ENCODE data around the gene PTGFRN.

Gene PTGFRN

DNA sequence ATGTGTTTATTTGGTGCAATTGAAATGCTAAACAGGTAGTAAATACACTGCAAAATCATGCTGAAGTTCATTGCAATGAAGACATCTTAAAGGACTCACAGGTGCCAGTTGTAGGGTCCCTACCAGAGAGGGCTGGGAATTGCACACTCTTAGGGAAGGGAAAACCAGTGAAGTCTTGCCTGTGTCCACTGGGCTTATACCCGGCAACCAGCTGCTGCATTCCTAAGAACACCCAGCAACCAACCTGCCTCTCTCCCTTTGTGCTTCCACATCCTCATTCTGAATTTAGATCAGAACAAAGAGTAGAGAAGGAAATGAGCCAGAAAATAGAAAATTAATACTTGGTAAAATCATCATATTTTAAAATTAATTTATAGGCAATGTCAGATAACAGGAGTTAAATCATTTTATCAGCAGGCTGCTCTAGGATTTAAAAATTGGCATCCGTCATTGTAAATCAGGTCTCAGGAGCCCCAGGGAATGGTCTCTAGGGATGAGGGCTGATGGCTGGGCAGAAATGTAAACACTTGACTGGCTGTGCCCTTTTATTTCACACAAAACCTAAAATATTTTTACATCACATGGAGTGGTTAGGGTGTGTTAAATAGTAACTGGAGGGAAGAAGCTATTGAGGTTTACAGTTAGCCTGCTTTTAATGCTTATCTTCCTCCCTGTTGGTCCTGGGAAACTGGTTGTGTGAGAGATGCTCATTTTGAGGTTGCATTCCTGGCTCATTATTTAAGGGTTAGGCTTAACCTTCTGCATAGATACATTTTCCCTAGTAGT, 31.3 kb downstream of the PTGFRN start:
- in situ Hi-C loops (cut with MboI; ENCODE audit: low sequenced_read_pairs) = no loop called here

DNA sequence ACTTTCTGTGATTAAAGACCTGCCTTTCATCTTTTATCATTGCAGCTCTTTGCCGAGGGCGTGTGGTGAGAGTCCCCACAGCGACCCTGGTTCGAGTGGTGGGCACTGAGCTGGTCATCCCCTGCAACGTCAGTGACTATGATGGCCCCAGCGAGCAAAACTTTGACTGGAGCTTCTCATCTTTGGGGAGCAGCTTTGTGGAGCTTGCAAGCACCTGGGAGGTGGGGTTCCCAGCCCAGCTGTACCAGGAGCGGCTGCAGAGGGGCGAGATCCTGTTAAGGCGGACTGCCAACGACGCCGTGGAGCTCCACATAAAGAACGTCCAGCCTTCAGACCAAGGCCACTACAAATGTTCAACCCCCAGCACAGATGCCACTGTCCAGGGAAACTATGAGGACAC, 32.0 kb downstream of the PTGFRN start:
- in situ Hi-C loops (cut with MboI; ENCODE audit: low sequenced_read_pairs) = no loop called here

DNA sequence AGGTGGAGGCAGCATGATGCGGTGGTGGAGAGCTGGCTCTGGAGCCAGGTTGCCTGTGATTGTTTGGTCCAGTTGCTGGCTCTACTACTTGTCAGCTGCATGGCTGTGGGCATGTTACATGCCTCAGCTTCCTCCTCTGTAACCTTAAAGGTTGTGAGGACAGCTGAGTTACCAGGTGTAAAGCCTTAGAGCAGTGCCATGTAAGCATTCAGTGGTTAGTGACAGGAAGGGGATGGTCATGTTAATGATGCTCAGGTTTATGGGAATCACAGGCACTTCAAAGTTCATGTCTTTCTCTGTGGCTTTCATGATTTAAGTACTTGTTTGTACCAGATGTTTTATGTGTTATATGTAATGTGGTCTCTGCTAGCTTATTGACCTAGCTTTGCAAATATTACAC, 32.6 kb downstream of the PTGFRN start:
- in situ Hi-C loops (cut with MboI; ENCODE audit: low sequenced_read_pairs) = no loop called here

DNA sequence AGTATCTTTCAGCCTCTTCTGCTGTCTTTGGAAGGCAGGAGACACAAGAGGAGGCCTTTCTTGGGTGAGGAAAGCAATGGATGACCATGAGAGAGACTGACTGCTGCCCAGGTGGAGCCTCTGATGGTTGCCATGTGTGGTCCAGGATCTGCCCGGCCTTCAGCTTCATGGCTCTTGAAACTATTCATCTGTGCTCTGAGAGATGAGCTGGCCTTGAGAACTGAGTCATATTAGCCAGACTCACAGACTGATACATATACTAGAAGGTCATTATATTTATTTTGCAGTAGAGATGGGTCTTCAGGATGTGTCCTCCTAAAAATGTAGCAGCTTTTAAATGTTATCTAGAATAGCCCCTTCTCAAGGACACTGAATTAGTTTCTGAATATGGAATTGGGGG, 33.7 kb downstream of the PTGFRN start:
- in situ Hi-C loops (cut with MboI; ENCODE audit: low sequenced_read_pairs) = no loop called here

DNA sequence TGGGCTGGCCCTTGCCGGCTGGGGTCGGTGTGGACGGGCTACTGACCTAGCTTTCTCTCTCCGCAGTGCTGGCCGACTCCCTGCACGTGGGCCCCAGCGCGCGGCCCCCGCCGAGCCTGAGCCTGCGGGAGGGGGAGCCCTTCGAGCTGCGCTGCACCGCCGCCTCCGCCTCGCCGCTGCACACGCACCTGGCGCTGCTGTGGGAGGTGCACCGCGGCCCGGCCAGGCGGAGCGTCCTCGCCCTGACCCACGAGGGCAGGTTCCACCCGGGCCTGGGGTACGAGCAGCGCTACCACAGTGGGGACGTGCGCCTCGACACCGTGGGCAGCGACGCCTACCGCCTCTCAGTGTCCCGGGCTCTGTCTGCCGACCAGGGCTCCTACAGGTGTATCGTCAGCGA, 34.9 kb downstream of the PTGFRN start:
- in situ Hi-C loops (cut with MboI; ENCODE audit: low sequenced_read_pairs) = no loop called here

DNA sequence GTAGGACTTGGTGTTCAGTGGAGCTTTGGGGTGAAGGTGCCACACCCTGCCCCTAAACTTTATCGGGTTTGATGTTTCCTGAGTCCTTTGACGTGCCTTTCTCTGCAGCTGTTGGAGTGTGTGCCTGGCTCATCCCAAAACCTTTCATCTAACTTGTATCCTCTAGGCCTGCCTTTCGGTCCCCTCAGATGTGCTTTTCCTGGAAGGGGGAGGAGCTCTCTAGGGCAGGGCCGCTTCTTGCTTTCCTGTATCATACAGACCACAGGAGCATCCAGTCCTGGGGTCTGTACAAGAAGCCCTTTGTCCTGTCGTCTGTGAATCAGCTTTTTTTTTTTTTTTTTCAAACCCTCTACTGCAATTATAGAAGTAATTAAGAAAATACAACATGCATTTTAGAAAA, 35.7 kb downstream of the PTGFRN start:
- in situ Hi-C loops (cut with MboI; ENCODE audit: low sequenced_read_pairs) = no loop called here

DNA sequence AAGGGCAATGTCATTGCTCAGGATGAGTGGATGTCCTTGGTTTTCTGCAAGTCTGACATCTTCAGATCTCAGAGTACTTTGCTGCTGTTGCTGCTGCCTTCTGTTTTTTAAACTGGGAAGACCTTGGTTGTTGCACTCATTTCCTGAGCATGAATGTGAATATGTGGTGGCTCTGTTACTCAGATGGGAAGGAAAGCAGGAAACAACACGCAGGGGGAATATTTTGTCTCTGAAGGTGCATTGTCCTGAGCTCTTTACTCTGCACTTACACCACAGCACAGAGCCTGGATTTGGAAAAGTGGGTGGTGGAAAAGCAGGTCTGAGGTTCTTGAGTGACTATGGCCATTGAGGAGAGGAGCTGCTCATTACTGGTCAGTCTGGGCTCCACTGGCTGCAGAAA, 36.3 kb downstream of the PTGFRN start:
- in situ Hi-C loops (cut with MboI; ENCODE audit: low sequenced_read_pairs) = no loop called here

DNA sequence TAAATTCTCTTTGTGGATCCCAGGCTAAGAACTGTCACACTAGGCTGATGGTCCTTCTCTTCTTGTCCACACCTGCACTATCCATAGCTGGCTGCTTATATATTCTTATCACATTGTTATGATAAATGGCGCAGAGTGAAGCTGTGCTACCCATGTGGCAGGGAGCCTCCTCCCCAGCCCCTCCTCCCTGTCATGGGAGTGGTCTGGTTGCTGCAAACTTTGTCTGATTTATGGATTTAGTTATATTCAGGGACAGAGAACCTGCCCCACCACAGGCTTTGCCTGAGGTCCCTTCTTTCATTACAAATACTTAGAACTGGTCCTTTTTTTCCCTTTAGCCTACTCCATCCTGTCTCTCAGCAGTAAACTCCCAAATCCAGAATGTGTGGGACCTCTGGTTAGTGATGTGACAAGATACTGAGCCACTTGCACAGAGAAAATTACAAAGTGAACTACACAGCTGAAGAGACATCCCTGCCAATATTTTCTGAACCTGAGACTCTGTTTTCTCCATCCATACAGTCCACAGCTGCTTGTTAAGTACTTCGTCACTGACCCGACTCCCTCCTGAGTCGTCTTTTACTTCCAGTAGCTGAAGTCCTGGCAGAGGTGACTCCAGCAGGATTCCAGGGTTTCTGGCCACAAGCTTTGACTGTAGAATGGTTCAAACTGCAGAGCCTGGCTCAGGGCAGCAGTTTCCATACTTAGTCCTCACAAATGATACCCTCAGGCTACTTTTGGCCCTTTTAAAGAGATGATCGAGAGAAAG, 37.6 kb downstream of the PTGFRN start:
- in situ Hi-C loops (cut with MboI; ENCODE audit: low sequenced_read_pairs) = no loop called here

DNA sequence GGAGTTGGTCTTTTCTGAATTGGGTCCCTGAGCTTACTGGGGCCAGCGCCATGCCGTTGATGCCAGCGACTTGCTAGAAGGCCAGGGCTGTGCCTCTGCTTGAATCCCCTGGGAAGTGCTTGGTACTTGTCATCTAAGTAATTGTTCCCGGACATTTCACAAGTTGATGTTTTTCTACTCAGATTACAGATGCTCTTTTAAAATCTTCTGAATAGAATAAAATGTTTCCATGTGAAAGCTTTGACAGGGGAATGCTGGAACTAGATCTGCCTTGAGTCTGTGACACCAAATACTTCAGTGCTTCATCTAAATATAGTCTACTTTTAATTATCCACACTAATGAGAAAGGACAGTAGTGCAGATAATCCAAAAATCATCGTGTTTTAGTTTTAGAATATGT, 38.3 kb downstream of the PTGFRN start:
- in situ Hi-C loops (cut with MboI; ENCODE audit: low sequenced_read_pairs) = no loop called here

DNA sequence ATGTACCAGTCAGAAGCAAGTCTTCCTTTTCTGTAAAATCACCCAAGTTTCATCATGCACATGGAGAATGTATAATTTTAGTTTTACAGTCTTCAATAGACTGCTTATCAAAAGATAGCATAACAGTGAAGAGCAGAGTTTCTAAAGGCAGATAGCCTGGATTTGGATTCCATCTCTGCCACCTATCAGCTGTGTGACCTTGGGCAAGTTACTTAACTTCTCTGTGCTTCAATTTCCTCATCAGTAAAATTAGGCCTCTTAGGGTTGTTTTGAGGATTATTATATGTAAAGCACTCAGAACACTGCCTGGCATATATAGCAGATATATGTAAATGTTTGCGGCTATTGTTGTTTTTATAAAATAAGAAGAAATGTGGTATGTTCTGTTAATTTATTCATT, 38.9 kb downstream of the PTGFRN start:
- in situ Hi-C loops (cut with MboI; ENCODE audit: low sequenced_read_pairs) = no loop called here

DNA sequence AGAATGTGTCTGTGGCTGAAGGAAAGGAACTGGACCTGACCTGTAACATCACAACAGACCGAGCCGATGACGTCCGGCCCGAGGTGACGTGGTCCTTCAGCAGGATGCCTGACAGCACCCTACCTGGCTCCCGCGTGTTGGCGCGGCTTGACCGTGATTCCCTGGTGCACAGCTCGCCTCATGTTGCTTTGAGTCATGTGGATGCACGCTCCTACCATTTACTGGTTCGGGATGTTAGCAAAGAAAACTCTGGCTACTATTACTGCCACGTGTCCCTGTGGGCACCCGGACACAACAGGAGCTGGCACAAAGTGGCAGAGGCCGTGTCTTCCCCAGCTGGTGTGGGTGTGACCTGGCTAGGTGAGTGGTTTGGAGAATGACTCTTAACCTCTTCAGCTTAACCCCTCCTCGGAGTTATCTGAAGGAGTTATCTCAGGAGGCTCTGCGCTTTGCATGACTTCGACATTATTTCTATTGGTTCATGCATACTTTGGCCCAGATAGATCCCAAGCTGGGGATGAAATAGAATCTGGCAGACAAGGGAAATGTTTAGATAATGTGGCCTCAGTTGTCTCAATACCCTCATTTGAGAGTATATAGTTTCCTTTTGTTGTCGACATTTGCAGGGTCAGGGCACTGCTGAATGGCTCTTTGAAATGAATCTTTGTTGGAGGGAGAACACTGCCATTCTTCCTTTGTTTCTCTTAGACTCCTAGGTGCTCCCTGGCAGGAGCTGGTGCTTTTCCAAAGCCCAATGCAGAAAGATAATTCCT, 39.7 kb downstream of the PTGFRN start:
- in situ Hi-C loops (cut with MboI; ENCODE audit: low sequenced_read_pairs) = no loop called here

DNA sequence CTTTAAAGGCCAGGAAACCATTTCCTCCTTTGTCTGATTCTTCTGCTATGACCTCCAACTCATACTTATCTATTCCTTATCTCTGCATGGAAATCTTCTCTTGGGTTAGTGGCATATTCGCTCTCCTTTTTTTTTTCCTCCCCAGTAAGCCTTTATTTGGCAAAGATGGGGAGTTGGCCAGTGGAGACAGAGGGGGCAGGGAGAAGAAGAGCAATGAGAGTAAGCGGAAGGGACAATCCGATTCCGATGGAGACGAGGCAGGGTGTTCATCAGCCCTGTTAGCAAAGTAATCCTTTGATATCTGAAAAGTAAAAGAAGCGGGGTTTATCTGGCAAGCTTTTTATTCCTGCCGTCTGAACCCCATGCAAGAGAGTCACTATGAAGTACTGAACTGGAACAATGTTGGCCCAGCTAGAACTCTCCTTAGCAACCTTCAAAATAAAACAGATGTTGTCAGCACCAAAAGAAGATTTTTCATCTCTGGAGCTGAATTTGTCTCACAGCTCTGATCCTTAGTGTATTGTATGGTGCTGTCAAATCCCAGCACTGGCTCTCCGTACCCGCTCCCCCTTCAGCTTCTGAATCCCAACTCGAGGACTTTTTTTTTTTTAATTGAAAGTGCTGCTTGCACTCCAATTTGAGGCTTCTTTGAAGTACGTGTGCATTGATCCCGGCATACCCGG, 40.9 kb downstream of the PTGFRN start:
- in situ Hi-C loops (cut with MboI; ENCODE audit: low sequenced_read_pairs) = no loop called here

DNA sequence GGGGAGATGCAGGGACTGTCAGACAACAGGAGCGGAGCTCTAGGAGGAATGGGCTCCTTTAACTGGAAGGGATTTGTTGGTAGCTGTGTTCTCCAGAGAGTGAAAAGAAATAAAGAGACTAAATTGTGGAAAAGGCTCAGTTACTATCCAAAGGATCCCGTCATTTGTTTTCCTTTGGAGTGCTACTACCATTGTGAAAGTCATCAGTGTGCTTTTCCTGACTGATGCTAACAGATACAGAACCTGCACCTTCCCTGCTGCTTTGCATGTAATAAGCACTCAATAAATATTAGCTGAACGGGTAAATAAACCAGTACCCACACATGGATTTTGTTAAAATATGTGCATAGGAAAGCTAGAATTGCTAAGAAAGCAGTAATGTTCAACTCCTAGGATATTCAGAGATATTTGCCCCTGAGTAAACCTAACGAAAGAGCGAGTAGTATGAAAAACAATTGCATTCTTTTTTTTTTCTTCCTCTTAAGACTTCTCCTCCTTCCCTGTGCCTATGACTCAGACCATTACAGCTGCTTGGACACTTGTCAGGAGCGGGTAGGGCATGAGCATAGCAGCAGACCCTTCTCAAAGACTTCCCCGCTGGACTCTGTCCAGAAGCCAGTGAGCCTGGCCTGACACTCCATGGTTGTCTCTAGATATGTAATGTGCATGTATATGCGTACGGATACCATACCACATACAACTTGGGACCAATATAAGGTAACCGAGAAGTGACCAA, 41.7 kb downstream of the PTGFRN start:
- in situ Hi-C loops (cut with MboI; ENCODE audit: low sequenced_read_pairs) = no loop called here

DNA sequence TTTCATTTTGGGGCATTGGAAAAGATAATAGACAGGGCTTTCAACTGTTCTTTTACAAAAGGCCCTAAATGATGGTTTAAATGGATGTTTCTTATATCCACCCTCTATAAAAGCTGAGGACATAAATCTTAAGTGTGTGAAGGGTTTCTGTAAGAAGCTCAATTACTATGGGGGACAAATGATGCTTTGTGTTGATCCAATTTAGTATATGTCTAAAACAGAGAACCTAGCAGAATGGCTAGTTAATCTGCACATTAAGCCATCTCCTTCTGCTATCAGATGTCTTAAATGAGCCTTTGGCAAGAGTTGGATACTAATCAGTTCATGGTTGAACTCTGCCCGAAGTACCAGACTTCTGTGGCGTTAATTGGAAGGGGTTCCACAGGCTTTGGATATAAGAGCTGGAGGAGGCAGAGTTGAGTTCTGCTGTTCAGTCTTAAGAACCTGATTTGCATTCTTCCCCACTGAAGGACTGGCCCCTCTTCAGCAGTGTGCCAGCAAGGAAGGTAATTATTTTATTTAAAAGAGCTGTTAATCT, 43.1 kb downstream of the PTGFRN start:
- in situ Hi-C loops (cut with MboI; ENCODE audit: low sequenced_read_pairs) = no loop called here

DNA sequence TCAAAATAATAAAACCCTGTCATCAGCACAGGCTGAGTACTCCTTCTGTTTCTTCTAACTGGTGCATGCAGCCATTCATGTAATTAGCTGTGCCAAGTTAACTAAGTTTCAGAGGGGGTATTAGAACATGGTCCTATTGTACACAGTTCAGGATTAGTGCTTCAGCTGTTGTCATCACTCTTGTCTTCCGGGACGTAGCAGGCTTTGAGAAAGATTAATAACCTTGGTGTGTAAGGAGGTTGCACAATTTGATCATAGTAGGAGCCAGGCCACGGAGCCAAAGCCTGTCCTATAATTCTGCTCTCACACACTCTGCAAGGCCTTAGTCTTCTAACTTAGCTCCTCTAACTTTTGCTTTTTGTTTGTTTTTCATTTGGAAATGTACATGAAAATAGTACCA, 44.7 kb downstream of the PTGFRN start:
- in situ Hi-C loops (cut with MboI; ENCODE audit: low sequenced_read_pairs) = no loop called here

DNA sequence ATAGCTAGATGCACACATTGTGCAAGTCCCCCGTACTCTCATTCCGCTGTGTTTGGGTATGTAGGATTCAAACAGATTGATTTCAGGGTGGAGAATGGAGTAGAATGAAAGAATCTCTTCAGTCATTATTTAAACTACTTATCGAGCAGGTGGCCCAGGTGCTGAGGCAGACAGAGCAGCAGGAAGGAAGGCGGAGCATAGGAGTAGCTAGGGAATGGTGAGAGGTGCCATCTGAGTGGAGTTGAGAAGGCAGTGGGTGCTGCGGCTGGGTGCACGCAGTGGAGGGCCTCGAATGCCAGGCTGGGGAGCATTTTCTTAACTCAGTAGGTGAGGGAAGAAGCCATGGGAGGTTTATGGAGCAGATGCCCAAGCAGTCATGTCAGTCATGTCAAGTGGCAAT, 46.7 kb downstream of the PTGFRN start:
- in situ Hi-C loops (cut with MboI; ENCODE audit: low sequenced_read_pairs) = no loop called here

DNA sequence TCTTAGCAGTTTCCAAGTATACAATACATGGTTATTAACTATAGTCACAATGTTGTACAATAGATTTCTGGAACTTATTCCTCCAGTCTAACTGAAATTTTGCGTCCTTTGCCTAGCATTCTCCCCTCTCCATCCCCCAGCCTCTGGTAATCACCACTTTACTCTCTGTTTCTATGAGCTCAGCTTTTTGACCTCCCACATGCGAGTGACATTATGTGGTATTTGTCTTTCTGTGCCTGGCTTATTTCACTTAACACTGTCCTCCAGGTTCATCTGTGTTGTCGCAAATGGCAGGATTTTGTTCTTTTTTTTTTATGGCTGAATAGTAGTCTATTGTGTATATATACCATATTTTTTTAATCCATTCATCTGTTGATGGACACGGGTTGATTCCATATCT, 47.9 kb downstream of the PTGFRN start:
- in situ Hi-C loops (cut with MboI; ENCODE audit: low sequenced_read_pairs) = no loop called here

DNA sequence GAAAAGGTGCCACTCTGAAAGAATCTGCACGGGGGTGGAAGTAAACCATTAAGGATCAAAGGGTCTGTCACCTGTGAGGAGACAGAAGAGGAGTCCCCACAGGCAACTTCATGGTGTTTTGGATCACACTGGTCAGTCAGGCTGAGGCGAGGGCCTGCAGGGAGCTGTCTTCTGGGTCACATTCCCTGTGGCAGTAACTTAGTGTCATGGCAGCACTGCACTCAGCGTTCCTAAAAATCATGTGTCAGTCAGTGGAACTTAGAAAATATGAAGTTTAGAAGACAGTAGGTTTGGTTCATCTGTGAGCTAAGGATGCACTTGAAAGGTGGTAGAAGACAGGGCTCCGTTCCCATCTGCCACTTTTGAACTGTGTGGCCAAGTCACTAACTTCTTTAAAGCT, 48.4 kb downstream of the PTGFRN start:
- in situ Hi-C loops (cut with MboI; ENCODE audit: low sequenced_read_pairs) = no loop called here

DNA sequence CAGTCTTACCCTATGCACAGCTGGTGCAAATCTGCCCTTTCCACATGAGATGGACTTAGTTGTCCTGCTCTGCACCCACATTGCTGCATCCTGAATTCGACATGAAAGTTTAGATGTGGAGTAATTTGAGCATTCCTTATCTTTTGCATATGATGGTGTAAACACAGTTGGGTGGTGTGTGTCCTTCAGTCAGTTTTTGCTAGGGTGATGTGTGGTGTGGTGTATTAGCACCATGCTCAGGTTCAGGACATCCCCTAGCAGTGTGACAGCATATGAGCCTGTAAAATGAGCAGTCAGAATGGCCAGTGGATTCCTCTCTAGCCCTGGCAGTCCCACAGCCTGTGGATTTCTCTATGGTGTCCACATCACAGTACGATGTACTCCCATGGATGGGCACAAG, 49.3 kb downstream of the PTGFRN start:
- in situ Hi-C loops (cut with MboI; ENCODE audit: low sequenced_read_pairs) = no loop called here

DNA sequence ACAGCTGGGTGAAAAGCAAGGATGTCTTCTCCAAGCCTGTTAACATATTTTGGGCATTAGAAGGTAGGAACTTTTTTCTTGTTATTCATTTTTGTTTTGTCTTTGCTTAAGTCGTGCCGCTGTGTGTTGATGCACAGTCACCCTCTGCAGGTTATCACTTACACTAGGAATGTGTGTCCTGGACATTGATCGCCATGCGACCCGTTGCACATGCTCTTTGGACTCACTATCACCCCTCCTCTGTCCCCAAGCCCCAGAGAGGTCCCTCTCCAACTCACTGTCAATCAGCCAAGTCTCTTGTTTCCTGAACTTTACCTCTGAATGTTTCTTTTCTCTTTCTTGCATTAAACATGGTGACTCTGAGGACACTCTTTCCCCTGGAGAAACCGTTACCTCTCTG, 51.9 kb downstream of the PTGFRN start:
- in situ Hi-C loops (cut with MboI; ENCODE audit: low sequenced_read_pairs) = no loop called here

Measured in HL-60/S4 treated with phorbol 12-myristate 13-acetate at 8.2 ng/mL for 4 days and 3 days (cell line).